ENCODE data around the gene CCR6. TPM values are rescaled to one million over a fixed set of nuclear protein-coding genes. Genes with fewer than 3 reads are reported as not detected.
A peak's percentile ranks its signal among the peaks of the same experiment; 100 is the strongest.

CCR6 gene
- total and polyA plus RNA-seq, 2 of the 13 experiments (the other 11 are each of a cell fraction or from before 2014, with no cell fraction given), result 4.5 to 8.7 TPM

GRCh38 chr6:167140589-167141474 lies 17.9 kb downstream of the CCR6 start (continued):
- peak; percentile 10; the same call in 1 of the 2 replicates for TF ChIP-seq IRF9 (CRISPR knock-in tag; IDR thresholded peaks at IDR 0.05; ENCODE audit: borderline replicate concordance)
- TF ChIP-seq, protein P1, sequence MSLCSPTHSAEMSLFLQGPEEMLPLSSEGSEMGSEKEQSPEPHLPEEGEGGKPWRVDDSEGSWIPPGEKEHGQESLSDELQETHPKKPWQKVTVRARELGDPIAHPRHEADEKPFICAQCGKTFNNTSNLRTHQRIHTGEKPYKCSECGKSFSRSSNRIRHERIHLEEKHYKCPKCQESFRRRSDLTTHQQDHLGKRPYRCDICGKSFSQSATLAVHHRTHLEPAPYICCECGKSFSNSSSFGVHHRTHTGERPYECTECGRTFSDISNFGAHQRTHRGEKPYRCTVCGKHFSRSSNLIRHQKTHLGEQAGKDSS (CRISPR knock-in tag; IDR thresholded peaks at IDR 0.05; ENCODE audit: borderline replicate concordance, low read depth), result no peak
- no peak for TF ChIP-seq CSRNP2 (CRISPR knock-in tag; conservative IDR thresholded peaks at IDR 0.05; ENCODE audit: low read depth)
- peak; percentile 81 for TF ChIP-seq ZNF501 (CRISPR knock-in tag; IDR thresholded peaks at IDR 0.05)
- TF ChIP-seq, protein P2, sequence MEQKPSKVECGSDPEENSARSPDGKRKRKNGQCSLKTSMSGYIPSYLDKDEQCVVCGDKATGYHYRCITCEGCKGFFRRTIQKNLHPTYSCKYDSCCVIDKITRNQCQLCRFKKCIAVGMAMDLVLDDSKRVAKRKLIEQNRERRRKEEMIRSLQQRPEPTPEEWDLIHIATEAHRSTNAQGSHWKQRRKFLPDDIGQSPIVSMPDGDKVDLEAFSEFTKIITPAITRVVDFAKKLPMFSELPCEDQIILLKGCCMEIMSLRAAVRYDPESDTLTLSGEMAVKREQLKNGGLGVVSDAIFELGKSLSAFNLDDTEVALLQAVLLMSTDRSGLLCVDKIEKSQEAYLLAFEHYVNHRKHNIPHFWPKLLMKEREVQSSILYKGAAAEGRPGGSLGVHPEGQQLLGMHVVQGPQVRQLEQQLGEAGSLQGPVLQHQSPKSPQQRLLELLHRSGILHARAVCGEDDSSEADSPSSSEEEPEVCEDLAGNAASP (CRISPR knock-in tag; IDR thresholded peaks at IDR 0.05; ENCODE audit: borderline replicate concordance), result no peak
- TF ChIP-seq RCOR2 (CRISPR knock-in tag; IDR thresholded peaks at IDR 0.05), result 0 out of 2 replicates have a peak, but pooled peaks have one; percentile 65
- TF ChIP-seq, protein P3, sequence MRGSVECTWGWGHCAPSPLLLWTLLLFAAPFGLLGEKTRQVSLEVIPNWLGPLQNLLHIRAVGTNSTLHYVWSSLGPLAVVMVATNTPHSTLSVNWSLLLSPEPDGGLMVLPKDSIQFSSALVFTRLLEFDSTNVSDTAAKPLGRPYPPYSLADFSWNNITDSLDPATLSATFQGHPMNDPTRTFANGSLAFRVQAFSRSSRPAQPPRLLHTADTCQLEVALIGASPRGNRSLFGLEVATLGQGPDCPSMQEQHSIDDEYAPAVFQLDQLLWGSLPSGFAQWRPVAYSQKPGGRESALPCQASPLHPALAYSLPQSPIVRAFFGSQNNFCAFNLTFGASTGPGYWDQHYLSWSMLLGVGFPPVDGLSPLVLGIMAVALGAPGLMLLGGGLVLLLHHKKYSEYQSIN (CRISPR knock-in tag; IDR thresholded peaks at IDR 0.05; ENCODE audit: borderline replicate concordance), result no peak
- no peak; the same call in 1 of the 2 replicates for TF ChIP-seq BCL3 (CRISPR knock-in tag; IDR thresholded peaks at IDR 0.05)
- TF ChIP-seq, protein P4, sequence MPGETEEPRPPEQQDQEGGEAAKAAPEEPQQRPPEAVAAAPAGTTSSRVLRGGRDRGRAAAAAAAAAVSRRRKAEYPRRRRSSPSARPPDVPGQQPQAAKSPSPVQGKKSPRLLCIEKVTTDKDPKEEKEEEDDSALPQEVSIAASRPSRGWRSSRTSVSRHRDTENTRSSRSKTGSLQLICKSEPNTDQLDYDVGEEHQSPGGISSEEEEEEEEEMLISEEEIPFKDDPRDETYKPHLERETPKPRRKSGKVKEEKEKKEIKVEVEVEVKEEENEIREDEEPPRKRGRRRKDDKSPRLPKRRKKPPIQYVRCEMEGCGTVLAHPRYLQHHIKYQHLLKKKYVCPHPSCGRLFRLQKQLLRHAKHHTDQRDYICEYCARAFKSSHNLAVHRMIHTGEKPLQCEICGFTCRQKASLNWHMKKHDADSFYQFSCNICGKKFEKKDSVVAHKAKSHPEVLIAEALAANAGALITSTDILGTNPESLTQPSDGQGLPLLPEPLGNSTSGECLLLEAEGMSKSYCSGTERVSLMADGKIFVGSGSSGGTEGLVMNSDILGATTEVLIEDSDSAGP (CRISPR knock-in tag; IDR thresholded peaks at IDR 0.05; ENCODE audit: borderline replicate concordance), result 0 out of 2 replicates have a peak, but pooled peaks have one; percentile 32
- no peak; the same call in 1 of the 2 replicates for TF ChIP-seq ZNF747 (CRISPR knock-in tag; IDR thresholded peaks at IDR 0.05; ENCODE audit: borderline replicate concordance)
- TF ChIP-seq ZNF737 (CRISPR knock-in tag; IDR thresholded peaks at IDR 0.05; ENCODE audit: borderline replicate concordance), result no peak
- no peak for TF ChIP-seq ADNP (CRISPR knock-in tag; IDR thresholded peaks at IDR 0.05)
- TF ChIP-seq PHF21A (CRISPR knock-in tag; IDR thresholded peaks at IDR 0.05), result peak; percentile 58; the same call in 1 of the 2 replicates
- TF ChIP-seq POLR2AphosphoS5 (IDR thresholded peaks at IDR 0.05; ENCODE audit: low read depth, low read length), result no peak
- TF ChIP-seq NFKB2 (CRISPR knock-in tag; IDR thresholded peaks at IDR 0.05; ENCODE audit: borderline replicate concordance), result no peak
- no peak for TF ChIP-seq SRF (IDR thresholded peaks at IDR 0.05; ENCODE audit: low read depth, low read length)

Data from HepG2 (cell line).